ENCODE results near the gene RAB11B.

GRCh38 chr19:8393871-8394250 is 3.7 kb downstream of the RAB11B start:
- TF ChIP-seq CTCF (IDR thresholded peaks at IDR 0.05), result no peak
- no peak for TF ChIP-seq POLR2A (IDR thresholded peaks at IDR 0.05)
- no peak for TF ChIP-seq EP300 (IDR thresholded peaks at IDR 0.05)
- no peak for TF ChIP-seq POLR2AphosphoS5 (IDR thresholded peaks at IDR 0.05)

Measured in gastroesophageal sphincter (tissue), 3 donors.